T-cell (primary cell): ENCODE results near the gene SIRPA. TPM values are rescaled to one million over a fixed set of nuclear protein-coding genes. Genes with fewer than 3 reads are reported as not detected.

ENCODE experiments used
- ATAC-seq, 4 experiments: fragments of 200-7000 bp in 3 of 4; fragments of 150-1000 bp in 1 of 4; cut with Tn5 transposase; replicated peaks in 1 of 4; 1 replicate in 3 of 4; 2 replicates in 1 of 4; pipeline ENCODE4 v1.10.0; 2021; ENCODE audit warnings: moderate library complexity in 3 of 4, mild to moderate bottlenecking in 2 of 4, moderate number of reproducible peaks in 1 of 4
- CTCF ChIA-PET, 2 donors: fragments of 300-600 bp; sonication (Branson Sonifier 250); formaldehyde crosslinking; loops; one replicate each; lab custom pipeline; 2022; ENCODE audit warnings: antibody characterized with exemption in 2 of 2; lab: Charles Lee
- POLR2A ChIA-PET, 2 donors: fragments of 300-600 bp; sonication (Branson Sonifier 250); formaldehyde crosslinking; loops; one replicate each; lab custom pipeline; 2022; ENCODE audit warnings: antibody characterized with exemption in 2 of 2; lab: Charles Lee
- DNase-seq, 35 experiments: peaks; one replicate each; pipeline versions ENCODE4 v3.0.0 to v3.0.0-alpha.2; 2013 to 2023
- H3K27ac ChIP-seq: one replicate; pipeline ENCODE4 v1.5.1; 2013; ENCODE audit warnings: low read length
- H3K27me3 ChIP-seq, 2 experiments: replicated peaks in 1 of 2; 1 replicate in 1 of 2; 2 replicates in 1 of 2; pipeline versions ENCODE4 v1.6.1 to v1.7.0; 2013; ENCODE audit warnings: low read length in 1 of 2, mixed read lengths in 1 of 2; ENCODE audit not compliant: control insufficient read depth in 2 of 2, insufficient read depth in 2 of 2; ENCODE audit errors: extremely low read depth in 1 of 2
- H3K36me3 ChIP-seq, 2 donors: 1 replicate in 1 of 2; 2 replicates in 1 of 2; pipeline versions ENCODE4 v1.6.1 to v1.7.0; 2013; ENCODE audit warnings: low read length in 1 of 2; ENCODE audit not compliant: control insufficient read depth in 2 of 2, insufficient read depth in 1 of 2; ENCODE audit errors: extremely low read depth in 1 of 2
- H3K4me1 ChIP-seq, 2 experiments: 1 replicate in 1 of 2; 2 replicates in 1 of 2; pipeline versions ENCODE4 v1.6.1 to v1.7.0; 2013; ENCODE audit warnings: low read length in 2 of 2, mixed read lengths in 1 of 2; ENCODE audit not compliant: insufficient read depth in 2 of 2, control insufficient read depth in 1 of 2; ENCODE audit errors: extremely low read depth in 1 of 2
- H3K4me3 ChIP-seq, 2 donors: 1 replicate in 1 of 2; 2 replicates in 1 of 2; pipeline versions ENCODE4 v1.5.1 to v1.7.0; 2013; ENCODE audit warnings: mild to moderate bottlenecking in 2 of 2, low read length in 1 of 2, moderate library complexity in 1 of 2; ENCODE audit not compliant: control insufficient read depth in 1 of 2; ENCODE audit errors: extremely low read depth in 1 of 2
- H3K9me3 ChIP-seq: 2 replicates; pipeline ENCODE4 v1.7.0; 2013
- H3K27ac Mint-ChIP-seq, 2 donors: one replicate each; pipeline ENCODE4 v1.8.0; 2020 to 2021; ENCODE audit warnings: mild to moderate bottlenecking in 2 of 2, mixed read lengths in 2 of 2
- H3K27me3 Mint-ChIP-seq, 2 donors: one replicate each; pipeline ENCODE4 v1.8.0; 2021 to 2022; ENCODE audit warnings: mixed read lengths in 2 of 2
- H3K36me3 Mint-ChIP-seq: one replicate; pipeline ENCODE4 v1.8.0; 2021; ENCODE audit warnings: mixed read lengths
- H3K4me1 Mint-ChIP-seq, 3 donors: one replicate each; pipeline ENCODE4 v1.8.0; 2020 to 2022; ENCODE audit warnings: mixed read lengths in 3 of 3, mild to moderate bottlenecking in 1 of 3
- H3K4me3 Mint-ChIP-seq, 3 donors: one replicate each; pipeline ENCODE4 v1.8.0; 2020 to 2022; ENCODE audit warnings: mild to moderate bottlenecking in 3 of 3, mixed read lengths in 3 of 3, moderate library complexity in 3 of 3
- H3K9me3 Mint-ChIP-seq, 3 donors: one replicate each; pipeline ENCODE4 v1.8.0; 2020 to 2022; ENCODE audit warnings: mixed read lengths in 3 of 3
- WGBS: methylation state at CpG from one replicate; pipeline ENCODE4 v1.1.5; 2013; ENCODE audit warnings: missing lambda C conversion rate; ENCODE audit not compliant: insufficient coverage; 5-methylcytosine and 5-hydroxymethylcytosine counted together
- total RNA-seq, 35 experiments: library from RNA in 6 of 35; stranded (reverse) in 6 of 35; fragments of 120-200 nt in 1 of 35; gene quantifications; one replicate each; pipeline versions ENCODE4 v1.2.1 to v1.2.4 and lab custom pipeline; 2013 to 2026

The SIRPA gene
- total RNA-seq, 5 donors from 2014 or later (not counting 1 experiment from before 2014, with no cell fraction given) = 0.15 to 0.72 (median 0.50) TPM; not detected in 1

GRCh38 chr20:1979106-1979778 lies 84.0 kb downstream of the SIRPA start:
- POLR2A ChIA-PET = no interaction called here
- Histone ChIP-seq H3K4me1 (no peaks in the 10 kb centered on the region), H3K36me3 (no peaks in the 10 kb centered on the region), H3K27me3 (peaks cover 0 to 18% of the 10 kb centered on the region in 2 experiments), H3K27ac (no peak overlapping the region), H3K4me3 (no peak overlapping the region), H3K9me3 (no peaks in the 10 kb centered on the region)
- H3K27ac Mint-ChIP-seq = no peak overlapping the region
- no peaks in the 10 kb centered on the region for H3K36me3 Mint-ChIP-seq
- DNase-seq = no peak
- no peak for ATAC-seq
- CTCF ChIA-PET = no interaction called here
- no CpG with 5 or more reads among the region's 3 CpGs for WGBS
- H3K9me3 Mint-ChIP-seq = no peaks in the 10 kb centered on the region
- H3K4me3 Mint-ChIP-seq = no peak overlapping the region
- H3K4me1 Mint-ChIP-seq = no peaks in the 10 kb centered on the region
- H3K27me3 Mint-ChIP-seq = peaks cover 25 to 35% of the 10 kb centered on the region in 2 donors

GRCh38 chr20:1982686-1983085 lies 87.5 kb downstream of the SIRPA start:
- H3K27ac ChIP-seq = no peak overlapping the region
- 65% methylated on average over 5 of the region's 5 CpGs for WGBS
- H3K9me3 ChIP-seq = no peaks in the 10 kb centered on the region
- H3K27me3 Mint-ChIP-seq = peaks cover 40 to 47% of the 10 kb centered on the region in 2 donors
- no peaks in the 10 kb centered on the region for H3K36me3 ChIP-seq
- no peak overlapping the region for H3K4me3 Mint-ChIP-seq
- H3K36me3 Mint-ChIP-seq = no peaks in the 10 kb centered on the region
- H3K27ac Mint-ChIP-seq = no peak overlapping the region
- POLR2A ChIA-PET = no interaction called here
- H3K4me3 ChIP-seq = no peak overlapping the region
- CTCF ChIA-PET = no interaction called here
- DNase-seq = no peak
- no peaks in the 10 kb centered on the region for H3K4me1 Mint-ChIP-seq
- no peaks in the 10 kb centered on the region for H3K9me3 Mint-ChIP-seq
- peaks cover 0 to 29% of the 10 kb centered on the region in 2 experiments for H3K27me3 ChIP-seq
- no peaks in the 10 kb centered on the region for H3K4me1 ChIP-seq
- ATAC-seq = no peak

GRCh38 chr20:1983301-1983700 lies 88.1 kb downstream of the SIRPA start:
- POLR2A ChIA-PET = no interaction called here
- no peaks in the 10 kb centered on the region for H3K36me3 ChIP-seq
- peaks cover 0 to 29% of the 10 kb centered on the region in 2 experiments for H3K27me3 ChIP-seq
- no peak for ATAC-seq
- Mint-ChIP-seq H3K27me3 (peaks cover 37 to 49% of the 10 kb centered on the region in 2 donors), H3K36me3 (no peaks in the 10 kb centered on the region), H3K9me3 (no peaks in the 10 kb centered on the region), H3K4me3 (no peak overlapping the region), H3K4me1 (no peaks in the 10 kb centered on the region), H3K27ac (peak overlapping the region in 1 of 2 donors; percentile 30)
- H3K27ac ChIP-seq = no peak overlapping the region
- no peaks in the 10 kb centered on the region for H3K9me3 ChIP-seq
- H3K4me1 ChIP-seq = no peaks in the 10 kb centered on the region
- no peak overlapping the region for H3K4me3 ChIP-seq
- 24% methylated on average over 3 of the region's 4 CpGs for WGBS
- CTCF ChIA-PET = no interaction called here
- no peak for DNase-seq

- H3K27me3 Mint-ChIP-seq = peaks cover 45 to 52% of the 10 kb centered on the region in 2 donors
- WGBS = 67% methylated on average over 2 of the region's 3 CpGs
- DNase-seq (no peak), ATAC-seq (no peak)
- no peaks in the 10 kb centered on the region for H3K9me3 Mint-ChIP-seq
- Histone ChIP-seq H3K36me3 (no peaks in the 10 kb centered on the region), H3K4me1 (no peaks in the 10 kb centered on the region), H3K4me3 (no peak overlapping the region), H3K27ac (no peak overlapping the region), H3K27me3 (peaks cover 0 to 18% of the 10 kb centered on the region in 2 experiments), H3K9me3 (no peaks in the 10 kb centered on the region)
- no peaks in the 10 kb centered on the region for H3K36me3 Mint-ChIP-seq
- CTCF ChIA-PET = interaction anchor here in 1 of 2 donors (0.8 kb wide), 1 partner anchor 185 kb away, joined by 5 read pairs; no protein-coding TSS in a partner anchor
- H3K27ac Mint-ChIP-seq = no peak overlapping the region
- no peaks in the 10 kb centered on the region for H3K4me1 Mint-ChIP-seq
- POLR2A ChIA-PET = no interaction called here
- H3K4me3 Mint-ChIP-seq = no peak overlapping the region
These were observed 92.6 kb downstream of the SIRPA start for GRCh38 chr20:1987826-1988225.

Other genes with a start within 250 kb of the SIRPA start
- 10 to 100 TPM; 25.4 to 59.5 (median 28.6) TPM for gene SIRPG, start 237.6 kb upstream of the SIRPA start, total RNA-seq
- gene PDYN, start 98.7 kb downstream of the SIRPA start, total RNA-seq = not detected
- gene STK35, start 206.4 kb downstream of the SIRPA start, total RNA-seq = 10 to 100 TPM; 16.2 to 20.6 (median 19.3) TPM